Measurements from ENCODE around the gene COL9A3. TPM values are rescaled to one million over a fixed set of nuclear protein-coding genes. Genes with fewer than 3 reads are reported as not detected.

COL9A3 gene
- total RNA-seq, 2 experiments from 2014 or later: not detected

- H3K27ac Mint-ChIP-seq: no peak overlapping the region
- POLR2A ChIA-PET: no interaction called here
- H3K9me3 Mint-ChIP-seq: no peaks in the 10 kb centered on the region
- Histone ChIP-seq H3K9me3 (ENCODE audit: control insufficient read depth in 1 of 2, insufficient read depth in 1 of 2, low read length in 2 of 2) (no peaks in the 10 kb centered on the region), H3K27me3 (ENCODE audit: control insufficient read depth in 1 of 2, insufficient read depth in 2 of 2, low read length in 2 of 2) (no peaks in the 10 kb centered on the region), H3K4me1 (ENCODE audit: insufficient read depth, low read length) (peaks cover 8% of the 10 kb centered on the region), H3K36me3 (ENCODE audit: insufficient read depth, low read length) (no peaks in the 10 kb centered on the region), H3K4me3 (ENCODE audit: low read length) (no peak overlapping the region), H3K27ac (ENCODE audit: low read depth in 1 of 2, low read length in 2 of 2) (no peak overlapping the region)
- ATAC-seq (ENCODE audit: poor library complexity) (no peak), DNase-seq (no peak)
- no peaks in the 10 kb centered on the region for H3K36me3 Mint-ChIP-seq (ENCODE audit: low read depth)
- no peaks in the 10 kb centered on the region for H3K27me3 Mint-ChIP-seq
- no peak overlapping the region for H3K4me3 Mint-ChIP-seq
- TF ChIP-seq CTCF (IDR thresholded peaks at IDR 0.05): no peak
- H3K4me1 Mint-ChIP-seq (ENCODE audit: low read depth): peaks cover 14% of the 10 kb centered on the region
- intact Hi-C loops (cut with DNase I, micrococcal nuclease): no loop called here
- CTCF ChIA-PET: interaction anchor here (0.6 kb wide), 1 partner anchor 27 kb away, joined by 4 read pairs; no protein-coding TSS in a partner anchor
Observed at GRCh38 chr20:62835931-62836861, 19.3 kb downstream of the COL9A3 start.

- Mint-ChIP-seq H3K27me3 (no peaks in the 10 kb centered on the region), H3K9me3 (no peaks in the 10 kb centered on the region), H3K27ac (no peak overlapping the region), H3K36me3 (ENCODE audit: low read depth) (no peaks in the 10 kb centered on the region), H3K4me1 (ENCODE audit: low read depth) (peaks cover 9% of the 10 kb centered on the region), H3K4me3 (no peak overlapping the region)
- CTCF ChIA-PET: no interaction called here
- POLR2A ChIA-PET: no interaction called here
- H3K27ac ChIP-seq (ENCODE audit: low read depth in 1 of 2, low read length in 2 of 2): no peak overlapping the region
- no peak for DNase-seq
- intact Hi-C loops (cut with DNase I, micrococcal nuclease): no loop called here
- no peak for ATAC-seq (ENCODE audit: poor library complexity)
- no peak for TF ChIP-seq CTCF (IDR thresholded peaks at IDR 0.05)
- no peaks in the 10 kb centered on the region for H3K36me3 ChIP-seq (ENCODE audit: insufficient read depth, low read length)
- no peaks in the 10 kb centered on the region for H3K27me3 ChIP-seq (ENCODE audit: control insufficient read depth in 1 of 2, insufficient read depth in 2 of 2, low read length in 2 of 2)
- H3K9me3 ChIP-seq (ENCODE audit: control insufficient read depth in 1 of 2, insufficient read depth in 1 of 2, low read length in 2 of 2): no peaks in the 10 kb centered on the region
- no peak overlapping the region for H3K4me3 ChIP-seq (ENCODE audit: low read length)
- peaks cover 4% of the 10 kb centered on the region for H3K4me1 ChIP-seq (ENCODE audit: insufficient read depth, low read length)
Observed at GRCh38 chr20:62836967-62837490, 20.2 kb downstream of the COL9A3 start.

- ChIA-PET POLR2A (no interaction called here), CTCF (no interaction called here)
- Mint-ChIP-seq H3K4me3 (no peak overlapping the region), H3K9me3 (no peaks in the 10 kb centered on the region), H3K36me3 (ENCODE audit: low read depth) (no peaks in the 10 kb centered on the region), H3K4me1 (ENCODE audit: low read depth) (peaks cover 2% of the 10 kb centered on the region), H3K27me3 (no peaks in the 10 kb centered on the region), H3K27ac (no peak overlapping the region)
- no peak overlapping the region for H3K27ac ChIP-seq (ENCODE audit: low read depth in 1 of 2, low read length in 2 of 2)
- DNase-seq: no peak
- no peaks in the 10 kb centered on the region for H3K9me3 ChIP-seq (ENCODE audit: control insufficient read depth in 1 of 2, insufficient read depth in 1 of 2, low read length in 2 of 2)
- no peak for TF ChIP-seq CTCF (IDR thresholded peaks at IDR 0.05)
- no peak overlapping the region for H3K4me3 ChIP-seq (ENCODE audit: low read length)
- H3K4me1 ChIP-seq (ENCODE audit: insufficient read depth, low read length): no peaks in the 10 kb centered on the region
- no peak for ATAC-seq (ENCODE audit: poor library complexity)
- H3K36me3 ChIP-seq (ENCODE audit: insufficient read depth, low read length): no peaks in the 10 kb centered on the region
- H3K27me3 ChIP-seq (ENCODE audit: control insufficient read depth in 1 of 2, insufficient read depth in 2 of 2, low read length in 2 of 2): no peaks in the 10 kb centered on the region
- intact Hi-C loops (cut with DNase I, micrococcal nuclease): no loop called here
Observed at GRCh38 chr20:62837790-62838127, 20.9 kb downstream of the COL9A3 start.
